Left renal cortex interstitium (tissue), 4 donors: ENCODE results near the gene GALNT5. TPM values are rescaled to one million over a fixed set of nuclear protein-coding genes. Genes with fewer than 3 reads are reported as not detected.
"Not testable (repeated sequence)": the region's sequence is repeated elsewhere in the genome, so short reads cannot be mapped to it uniquely, and the experiment has no call there.

Experiments
- DNase-seq, 4 donors: peaks; one replicate each; pipeline ENCODE4 v3.0.0-alpha.2; 2013; ENCODE audit warnings: low read depth in 4 of 4, low spot score in 2 of 4, missing footprints in 1 of 4
- polyA plus RNA-seq, 4 donors: library from polyadenylated mRNA; unstranded; fragments of 120-200 nt; gene quantifications; one replicate each; pipeline ENCODE4 v1.2.1, GENCODE V29; 2013; ENCODE audit not compliant: insufficient read length in 4 of 4

GALNT5 gene, protein sequence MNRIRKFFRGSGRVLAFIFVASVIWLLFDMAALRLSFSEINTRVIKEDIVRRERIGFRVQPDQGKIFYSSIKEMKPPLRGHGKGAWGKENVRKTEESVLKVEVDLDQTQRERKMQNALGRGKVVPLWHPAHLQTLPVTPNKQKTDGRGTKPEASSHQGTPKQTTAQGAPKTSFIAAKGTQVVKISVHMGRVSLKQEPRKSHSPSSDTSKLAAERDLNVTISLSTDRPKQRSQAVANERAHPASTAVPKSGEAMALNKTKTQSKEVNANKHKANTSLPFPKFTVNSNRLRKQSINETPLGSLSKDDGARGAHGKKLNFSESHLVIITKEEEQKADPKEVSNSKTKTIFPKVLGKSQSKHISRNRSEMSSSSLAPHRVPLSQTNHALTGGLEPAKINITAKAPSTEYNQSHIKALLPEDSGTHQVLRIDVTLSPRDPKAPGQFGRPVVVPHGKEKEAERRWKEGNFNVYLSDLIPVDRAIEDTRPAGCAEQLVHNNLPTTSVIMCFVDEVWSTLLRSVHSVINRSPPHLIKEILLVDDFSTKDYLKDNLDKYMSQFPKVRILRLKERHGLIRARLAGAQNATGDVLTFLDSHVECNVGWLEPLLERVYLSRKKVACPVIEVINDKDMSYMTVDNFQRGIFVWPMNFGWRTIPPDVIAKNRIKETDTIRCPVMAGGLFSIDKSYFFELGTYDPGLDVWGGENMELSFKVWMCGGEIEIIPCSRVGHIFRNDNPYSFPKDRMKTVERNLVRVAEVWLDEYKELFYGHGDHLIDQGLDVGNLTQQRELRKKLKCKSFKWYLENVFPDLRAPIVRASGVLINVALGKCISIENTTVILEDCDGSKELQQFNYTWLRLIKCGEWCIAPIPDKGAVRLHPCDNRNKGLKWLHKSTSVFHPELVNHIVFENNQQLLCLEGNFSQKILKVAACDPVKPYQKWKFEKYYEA
- polyA plus RNA-seq = under 1 TPM; 0.43 to 0.65 (median 0.50) TPM

DNA sequence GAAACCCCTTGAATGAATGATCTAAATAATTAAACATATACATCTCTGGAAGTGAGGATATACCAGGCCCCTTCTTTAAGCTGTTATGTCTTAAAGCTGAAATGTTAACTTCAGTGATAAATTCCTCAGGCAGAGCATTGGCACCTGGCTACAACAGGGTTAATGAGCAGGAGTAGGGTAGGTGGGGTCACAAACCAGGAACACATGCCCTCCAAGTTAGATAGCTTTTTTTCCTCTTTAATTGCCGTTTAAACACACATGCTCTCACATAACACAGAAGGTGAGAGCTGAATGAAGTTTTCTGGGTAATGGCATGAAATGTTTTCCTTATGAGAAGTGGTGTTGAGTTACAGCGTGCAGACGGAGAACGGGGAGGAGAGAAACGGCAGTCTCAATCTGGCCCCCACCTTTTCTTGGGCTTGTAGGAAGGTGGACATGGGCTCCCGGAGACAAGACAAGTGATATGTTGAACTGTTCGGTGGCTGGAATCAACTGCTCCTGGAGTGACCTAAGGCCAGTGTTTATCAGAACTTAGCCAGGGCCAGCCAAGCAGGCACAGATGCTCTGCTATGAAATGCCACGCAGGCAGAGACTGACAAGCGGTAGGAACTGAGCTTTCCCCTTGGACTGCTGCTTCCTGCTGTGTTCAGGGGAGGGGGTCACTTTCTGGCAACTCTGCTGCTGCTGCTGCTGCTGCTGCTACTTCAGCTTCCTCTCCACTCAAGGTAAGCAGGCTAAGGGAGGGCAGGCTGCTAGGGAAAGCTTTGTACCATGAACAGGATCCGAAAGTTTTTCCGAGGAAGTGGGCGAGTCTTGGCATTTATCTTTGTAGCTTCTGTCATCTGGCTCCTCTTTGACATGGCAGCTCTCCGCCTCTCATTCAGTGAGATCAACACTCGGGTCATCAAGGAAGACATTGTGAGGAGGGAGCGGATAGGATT lies at the start of gene GALNT5:
Gene GALNT5, plus strand, starts transcription at position 394 of the 941 bp plus-strand sequence. Its CDS starts 378 bp downstream, at position 772.
- peak in 3 of 4 donors; percentile 35 to 52 (median 47) for DNase-seq

DNA sequence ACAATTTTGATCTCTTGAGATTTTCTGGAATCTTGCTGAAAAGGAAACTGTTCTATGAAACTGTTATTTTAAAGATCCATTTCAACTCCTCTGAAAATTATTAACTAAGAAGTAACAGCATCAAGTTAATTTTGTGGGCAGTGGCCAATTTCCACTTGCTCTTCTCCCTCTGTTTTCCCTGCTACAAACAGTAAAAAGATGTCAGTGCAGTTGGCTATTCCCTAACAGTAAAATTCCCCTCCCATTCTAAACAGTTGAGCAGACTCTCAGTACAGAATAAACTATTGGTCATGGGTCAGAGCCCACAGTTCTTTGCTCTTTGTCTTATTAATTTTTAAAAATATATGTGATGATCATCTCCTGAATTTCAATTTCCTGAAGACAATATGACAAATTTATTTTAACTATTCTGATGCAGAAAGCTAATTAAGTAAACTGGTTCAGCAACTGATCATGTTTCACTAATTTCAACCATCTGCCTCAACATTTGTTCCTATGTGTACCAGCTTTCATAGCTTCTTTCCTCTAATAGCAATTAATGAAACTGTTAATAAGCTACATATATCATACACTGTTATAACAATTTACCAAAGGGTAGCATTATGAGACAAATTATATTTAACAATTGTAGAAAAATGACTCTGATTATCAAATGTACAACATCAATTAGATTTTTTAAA lies 41.1 kb upstream of the GALNT5 start:
- no peak for DNase-seq

DNA sequence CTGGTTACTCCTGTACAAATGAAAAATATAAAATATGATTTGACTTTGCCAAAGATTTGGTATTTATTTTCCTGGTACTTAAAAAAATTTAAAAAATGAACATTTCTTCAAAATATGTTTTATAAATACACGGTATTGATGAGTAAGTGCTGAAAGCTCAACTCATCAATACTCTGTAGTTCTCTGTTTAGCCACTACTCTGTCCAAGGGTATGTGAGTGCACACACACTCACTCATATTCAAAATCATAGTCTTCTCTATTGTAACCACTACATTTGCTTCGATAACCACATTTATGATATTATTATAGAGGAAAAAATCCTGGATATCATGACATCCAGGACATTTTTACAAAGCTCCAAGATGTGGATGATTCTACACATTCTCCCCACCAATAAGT lies 40.1 kb upstream of the GALNT5 start:
- DNase-seq = no peak

DNA sequence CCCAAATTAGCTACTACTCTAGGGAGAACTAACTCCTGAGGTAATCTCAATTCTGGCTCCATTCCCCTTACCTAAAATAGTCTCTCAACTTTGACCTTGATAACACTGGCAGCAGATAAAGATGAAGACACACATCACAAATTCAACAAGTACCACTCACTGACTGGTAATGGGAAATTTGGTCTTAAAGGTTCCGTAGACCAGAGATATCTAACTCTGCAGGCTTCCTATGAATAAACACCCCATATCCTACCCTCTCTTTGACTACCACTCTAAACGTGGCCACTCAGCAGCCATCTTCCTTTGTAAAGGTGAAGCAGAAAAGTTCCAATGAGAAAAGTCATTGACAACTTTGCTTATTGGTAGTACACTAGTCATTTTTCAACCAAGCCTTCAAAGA lies 38.6 kb upstream of the GALNT5 start:
- DNase-seq = no peak

DNA sequence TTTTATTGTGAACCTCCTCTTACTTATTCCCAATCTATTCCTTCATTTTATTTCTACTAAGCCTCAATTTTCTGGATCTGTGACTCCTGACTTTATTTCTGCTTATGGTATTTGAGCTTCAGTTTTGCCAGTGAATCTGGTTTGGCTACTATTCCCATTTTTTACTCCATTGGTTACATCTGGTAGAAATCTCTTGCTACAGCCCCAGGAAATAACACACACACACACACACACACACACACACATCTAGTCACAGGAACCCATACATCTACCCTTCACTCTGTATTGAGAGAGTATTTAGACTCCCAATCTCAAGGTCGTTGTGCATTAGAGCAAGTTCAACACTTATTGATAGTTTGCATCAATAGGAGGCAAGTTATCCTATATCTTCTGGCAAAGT lies 37.0 kb upstream of the GALNT5 start:
- no peak for DNase-seq

DNA sequence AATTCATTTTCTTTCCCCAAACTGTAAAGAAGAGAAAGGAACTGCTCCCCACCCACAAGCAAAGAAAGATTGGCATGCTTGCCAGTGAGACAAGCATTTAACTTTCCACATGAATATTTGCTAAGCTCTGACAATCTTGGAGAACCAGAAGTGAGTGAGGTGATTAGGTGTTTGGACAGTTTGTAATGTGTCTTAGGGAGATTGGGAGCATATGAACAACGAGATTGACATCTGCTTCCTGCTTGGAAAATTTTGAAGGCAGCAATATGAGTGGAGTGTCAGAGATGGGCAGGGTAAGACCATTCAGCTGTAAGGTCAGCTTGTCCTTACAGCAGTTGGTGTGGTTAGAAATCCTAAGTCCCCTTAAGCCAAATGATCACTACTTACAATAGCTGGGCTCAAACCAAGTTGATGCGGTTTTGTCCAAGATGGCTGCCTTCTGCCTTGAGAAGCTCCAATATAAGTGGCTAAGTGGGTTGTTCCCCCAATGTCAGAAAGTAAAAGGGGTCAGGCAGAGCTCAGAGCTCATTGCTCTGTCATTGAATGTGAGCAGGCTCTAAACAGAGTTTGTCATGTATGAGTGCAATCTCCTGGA lies 36.0 kb upstream of the GALNT5 start:
- no peak for DNase-seq

DNA sequence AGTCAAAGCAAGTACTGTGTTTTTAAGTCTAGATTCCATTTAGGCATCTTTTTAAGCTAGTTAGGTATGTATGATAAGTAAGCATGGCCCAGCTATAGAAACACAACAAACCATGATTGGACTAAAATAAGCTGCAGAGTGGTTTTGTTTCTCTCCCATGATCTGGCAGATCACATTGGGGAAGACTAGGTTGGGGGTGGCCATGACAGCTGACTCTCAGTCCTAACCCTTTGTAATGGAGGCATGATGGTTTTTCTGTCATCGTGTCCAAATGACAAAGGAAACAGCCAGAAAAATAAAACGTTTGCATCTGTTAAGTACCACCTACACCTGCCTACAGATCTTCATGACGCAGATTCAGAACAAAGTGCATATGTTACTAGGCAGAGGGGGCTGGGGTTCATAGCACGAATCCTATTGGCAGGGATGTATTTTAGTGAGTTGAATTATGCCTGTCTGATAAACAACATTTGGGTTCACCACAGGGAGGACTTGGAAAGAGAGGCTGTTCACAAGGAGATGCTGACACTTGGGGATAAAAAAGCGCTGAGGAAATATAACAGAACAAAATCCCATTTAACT lies 33.8 kb upstream of the GALNT5 start:
- DNase-seq = no peak

DNA sequence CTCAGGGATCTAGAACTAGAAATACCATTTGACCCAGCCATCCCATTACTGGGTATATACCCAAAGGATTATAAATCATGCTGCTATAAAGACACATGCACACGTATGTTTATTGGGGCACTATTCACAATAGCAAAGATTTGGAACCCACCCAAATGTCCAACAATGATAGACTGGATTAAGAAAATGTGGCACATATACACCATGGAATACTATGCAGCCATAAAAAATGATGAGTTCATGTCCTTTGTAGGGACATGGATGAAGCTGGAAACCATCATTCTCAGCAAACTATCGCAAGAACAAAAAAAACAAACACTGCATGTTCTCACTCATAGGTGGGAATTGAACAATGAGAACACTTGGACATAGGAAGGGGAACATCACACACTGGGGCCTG lies 33.1 kb upstream of the GALNT5 start:
- not testable (repeated sequence) for DNase-seq

DNA sequence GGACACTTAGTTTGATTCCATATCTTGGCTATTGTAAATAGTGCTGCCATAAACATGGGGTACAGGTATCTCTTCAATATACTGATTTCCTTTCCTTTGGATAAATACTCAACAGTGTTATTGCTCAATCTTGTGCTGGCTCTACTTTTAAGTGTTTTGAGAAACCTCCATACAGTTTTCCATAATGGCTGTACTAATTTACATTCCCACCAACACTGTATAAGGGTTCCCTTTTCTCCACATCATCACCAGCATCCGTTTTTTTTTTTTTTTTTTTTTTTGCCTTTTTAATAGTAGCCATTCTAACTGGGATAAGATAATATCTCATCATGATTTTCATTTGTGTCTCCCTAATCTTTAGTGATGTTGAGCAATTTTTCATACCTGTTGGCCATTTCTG lies 29.9 kb upstream of the GALNT5 start:
- no peak for DNase-seq

DNA sequence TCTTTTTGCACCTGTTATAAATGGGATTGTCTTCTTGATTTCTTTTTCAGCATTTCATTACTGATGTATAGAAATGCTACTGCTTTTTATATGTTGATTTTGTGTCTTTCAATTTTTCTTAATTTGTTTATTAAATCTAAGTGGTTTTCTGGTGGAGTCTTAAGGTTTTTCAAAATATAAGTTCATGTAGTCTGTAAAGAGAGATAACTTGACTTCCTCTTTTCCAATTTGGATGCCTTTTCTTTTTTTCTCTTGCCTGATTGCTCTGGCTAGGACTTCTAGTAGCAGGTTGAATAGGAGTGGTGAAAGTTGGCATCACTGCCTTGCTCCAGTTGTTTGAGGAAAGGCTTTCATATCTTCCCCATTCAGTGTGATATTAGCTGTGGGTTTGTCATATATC lies 28.6 kb upstream of the GALNT5 start:
- no peak for DNase-seq

DNA sequence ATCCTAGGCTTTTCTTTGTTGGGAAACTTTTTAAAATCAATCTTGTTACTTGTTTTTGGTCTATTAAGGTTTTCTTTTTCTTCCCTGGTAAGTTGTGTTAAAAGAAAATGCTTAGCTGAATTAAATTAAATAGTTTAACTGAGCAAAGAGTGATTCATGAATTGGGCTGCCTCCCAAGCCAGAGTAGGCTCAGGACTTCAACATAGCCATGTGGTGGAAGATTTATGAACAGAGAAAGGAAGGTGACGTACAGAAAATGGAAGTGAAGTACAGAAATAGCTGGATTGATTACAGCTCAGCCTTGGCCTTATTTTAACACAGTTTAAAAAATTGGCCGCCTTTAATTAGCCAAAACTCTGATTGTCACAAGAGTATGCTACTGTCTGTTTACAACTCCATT lies 27.9 kb upstream of the GALNT5 start:
- DNase-seq = peak in 1 of 4 donors; percentile 3

DNA sequence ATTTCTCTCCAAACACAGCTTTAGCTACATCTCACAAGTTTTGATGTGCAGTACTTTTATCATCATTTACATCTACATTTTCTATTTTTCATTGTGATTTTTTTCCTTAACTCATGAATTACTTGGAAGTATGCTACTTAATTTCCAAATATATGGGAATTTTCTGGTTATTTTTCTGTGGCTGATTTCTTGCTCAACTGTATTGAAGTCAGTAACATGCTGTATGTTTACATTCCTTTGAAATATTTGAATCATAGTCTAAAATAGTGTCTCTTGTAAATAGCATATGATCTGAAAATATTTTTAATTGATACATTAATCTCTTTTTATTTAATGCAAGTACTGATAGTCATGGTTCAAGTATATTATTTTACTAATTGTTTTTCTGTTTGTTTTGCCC lies 26.0 kb upstream of the GALNT5 start:
- DNase-seq = no peak

DNA sequence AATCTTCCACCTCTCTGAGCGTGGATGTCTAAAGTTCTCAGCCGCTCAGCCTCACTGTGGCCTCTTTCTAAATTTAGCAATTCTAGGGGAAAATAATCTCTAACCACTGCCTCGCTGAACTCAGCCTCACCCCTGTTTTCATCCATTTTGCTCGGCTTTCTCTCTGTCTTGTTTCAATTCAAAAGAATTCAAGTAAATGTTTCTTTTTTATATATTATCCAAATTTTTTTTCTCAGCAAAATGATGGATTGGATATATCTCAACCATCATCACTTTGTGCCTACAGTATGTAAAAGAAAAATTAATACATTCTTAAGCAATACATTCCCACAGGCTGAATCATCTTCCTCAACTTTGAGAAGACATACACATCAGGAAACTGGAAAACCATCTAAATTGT lies 24.0 kb upstream of the GALNT5 start:
- no peak for DNase-seq

DNA sequence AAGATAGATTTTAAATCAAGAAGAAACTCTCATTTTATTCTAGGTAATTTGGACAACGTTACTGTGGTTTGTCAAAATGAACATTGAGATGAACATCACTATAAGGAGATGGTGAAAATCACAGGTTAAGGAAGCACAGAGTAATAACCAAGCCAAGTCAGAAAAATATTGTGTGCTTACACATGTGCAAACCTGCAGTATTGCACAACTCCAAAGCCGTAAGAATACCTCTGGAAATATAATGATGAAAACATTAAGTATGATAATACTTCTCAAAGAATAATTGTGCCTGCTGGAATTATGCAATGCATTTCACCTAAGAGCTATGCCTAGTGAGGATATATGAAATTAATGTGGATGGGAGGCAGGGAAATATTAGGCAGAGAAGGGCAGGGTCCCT lies 21.1 kb upstream of the GALNT5 start:
- no peak for DNase-seq

DNA sequence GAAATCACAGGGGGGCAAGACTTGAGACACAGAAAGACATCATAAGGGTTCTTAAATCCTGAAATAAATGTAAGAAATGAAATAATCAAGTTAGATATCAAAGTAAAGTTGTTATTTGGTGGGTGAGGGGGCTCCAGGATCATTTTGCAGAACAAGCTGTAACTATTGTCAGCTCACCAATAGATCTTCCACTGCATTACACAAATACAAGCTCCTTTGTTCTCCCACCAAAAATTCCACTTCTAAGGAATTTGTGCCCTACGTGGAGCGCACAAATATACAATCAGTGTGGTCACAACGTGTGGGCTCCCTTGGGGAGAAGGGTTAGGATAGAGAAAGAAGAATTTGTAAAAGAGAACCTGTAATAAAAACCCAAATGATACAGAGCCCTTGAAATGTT lies 19.2 kb upstream of the GALNT5 start:
- DNase-seq = no peak

DNA sequence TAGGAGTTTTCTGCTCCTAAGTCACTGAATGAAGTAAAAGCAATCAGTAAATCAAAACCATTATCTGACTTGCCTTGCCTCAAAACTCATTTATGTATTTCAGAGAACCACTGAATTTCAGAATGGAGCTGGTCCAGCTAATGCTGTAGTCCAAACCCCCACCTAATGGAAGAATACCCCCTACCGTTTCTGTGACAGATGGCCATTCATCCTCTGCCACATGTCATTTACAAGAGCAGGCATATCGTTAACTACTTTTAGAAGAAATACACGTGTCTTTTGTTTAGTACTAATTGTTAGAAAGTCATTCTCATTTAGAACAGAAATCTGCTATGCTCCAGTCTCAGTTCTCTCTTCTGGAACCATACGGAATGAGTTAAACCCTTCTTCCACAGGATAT lies 12.8 kb upstream of the GALNT5 start:
- DNase-seq = no peak

DNA sequence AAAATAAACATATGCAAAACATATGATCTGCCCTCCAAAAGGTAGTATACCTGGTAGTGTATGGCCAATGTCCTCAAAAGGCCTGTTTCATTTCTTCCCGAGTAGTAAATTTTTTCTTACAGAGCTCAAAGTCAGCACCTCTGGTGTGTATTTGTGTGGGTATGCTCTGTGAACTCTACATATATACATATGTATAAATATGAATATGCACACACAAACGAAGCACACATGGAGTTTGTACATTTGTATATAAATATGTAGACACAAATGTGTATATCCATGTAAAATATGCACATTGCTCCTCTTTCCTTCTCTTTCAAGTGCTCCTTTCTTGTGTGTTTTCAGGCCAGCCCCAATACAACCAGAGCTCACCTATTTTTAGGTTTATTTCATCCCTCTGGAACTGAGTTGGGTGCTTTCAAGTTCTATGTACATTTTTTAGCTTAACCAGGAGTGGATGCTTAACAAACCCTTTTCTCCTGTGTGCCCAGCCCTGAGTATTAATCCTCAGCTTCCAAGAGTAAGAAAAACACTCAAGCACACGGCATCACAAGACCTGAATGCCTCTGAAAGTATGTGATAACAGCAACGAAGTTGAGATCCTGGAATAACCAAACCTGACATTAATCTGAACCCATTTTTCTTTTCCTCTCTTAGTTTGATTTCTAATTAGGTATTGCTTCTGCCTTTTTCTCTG lies 12.2 kb upstream of the GALNT5 start:
- no peak for DNase-seq
